ENCODE data around the gene MARCHF11.
A peak's percentile ranks its signal among the peaks of the same experiment; 100 is the strongest.

MARCHF11 gene, protein sequence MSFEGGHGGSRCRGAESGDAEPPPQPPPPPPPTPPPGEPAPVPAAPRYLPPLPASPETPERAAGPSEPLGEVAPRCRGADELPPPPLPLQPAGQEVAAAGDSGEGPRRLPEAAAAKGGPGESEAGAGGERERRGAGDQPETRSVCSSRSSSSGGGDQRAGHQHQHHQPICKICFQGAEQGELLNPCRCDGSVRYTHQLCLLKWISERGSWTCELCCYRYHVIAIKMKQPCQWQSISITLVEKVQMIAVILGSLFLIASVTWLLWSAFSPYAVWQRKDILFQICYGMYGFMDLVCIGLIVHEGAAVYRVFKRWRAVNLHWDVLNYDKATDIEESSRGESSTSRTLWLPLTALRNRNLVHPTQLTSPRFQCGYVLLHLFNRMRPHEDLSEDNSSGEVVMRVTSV

DNA sequence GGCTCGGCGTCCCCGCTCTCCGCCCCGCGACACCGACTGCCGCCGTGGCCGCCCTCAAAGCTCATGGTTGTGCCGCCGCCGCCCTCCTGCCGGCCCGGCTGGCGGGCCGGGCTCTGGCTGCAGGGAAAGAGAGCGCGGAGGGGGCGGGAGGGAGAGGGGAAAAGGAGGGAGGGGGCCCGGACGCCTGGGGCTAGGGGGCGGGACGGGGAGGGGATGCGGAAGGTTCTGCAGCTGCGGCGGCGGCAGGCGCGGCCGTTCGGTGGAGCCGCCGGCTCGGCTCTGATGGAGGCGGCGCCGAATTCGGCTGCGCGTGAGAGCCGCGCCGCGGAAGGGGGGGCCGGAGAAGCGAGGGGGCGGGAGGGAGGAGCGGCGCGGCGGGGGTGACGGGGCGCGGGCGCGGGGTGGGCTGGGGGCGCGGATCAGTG, at the start of gene MARCHF11:
MARCHF11 (minus strand) TSS at position 281 of the 425 bp plus-strand sequence; CDS start at position 65, 216 bp downstream.
- DNase-seq (ENCODE audit: insufficient read length, low spot score) (no peak), FAIRE-seq (no peak)

DNA sequence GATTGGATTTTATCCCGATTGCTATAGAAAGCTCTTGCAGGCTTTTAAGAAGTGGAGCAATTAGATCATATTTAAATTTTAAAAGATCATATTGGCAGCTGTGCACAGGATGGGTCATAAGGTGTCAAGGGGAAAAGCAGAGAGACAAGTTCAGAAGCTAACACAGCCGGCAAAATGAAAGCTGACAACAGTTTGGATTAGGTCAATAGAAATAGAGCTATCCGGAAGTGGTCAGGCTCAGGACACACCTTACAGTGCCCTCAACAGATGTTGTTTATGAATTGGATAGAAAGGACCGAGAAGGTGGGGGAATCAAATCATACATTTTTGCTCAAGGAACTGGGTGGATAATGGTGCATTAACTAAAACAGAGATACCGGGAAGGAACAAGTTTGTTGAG, 46.3 kb upstream of the MARCHF11 start:
- no peak for FAIRE-seq
- no peak for DNase-seq (ENCODE audit: insufficient read length, low spot score)

DNA sequence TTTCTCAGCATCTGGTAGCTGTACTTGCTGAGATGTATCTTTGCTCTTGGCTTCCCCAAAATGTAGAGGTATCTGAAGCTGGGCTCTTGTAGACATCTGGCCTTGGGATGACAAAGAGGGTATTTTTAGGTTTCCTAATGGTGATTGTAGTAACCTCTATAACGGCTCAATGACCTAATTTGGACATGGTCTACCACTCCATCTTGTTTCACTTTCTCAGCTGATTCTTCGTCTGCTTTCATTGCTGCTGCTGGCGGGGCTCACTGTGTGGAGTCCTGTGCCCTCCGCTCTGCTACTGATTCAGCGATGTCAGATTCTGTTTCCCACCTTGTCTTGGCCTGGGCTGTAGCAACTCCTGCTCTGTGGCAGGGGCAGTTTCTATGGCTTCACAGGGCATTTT, 12.7 kb upstream of the MARCHF11 start:
- FAIRE-seq (no peak), DNase-seq (ENCODE audit: insufficient read length, low spot score) (no peak)

DNA sequence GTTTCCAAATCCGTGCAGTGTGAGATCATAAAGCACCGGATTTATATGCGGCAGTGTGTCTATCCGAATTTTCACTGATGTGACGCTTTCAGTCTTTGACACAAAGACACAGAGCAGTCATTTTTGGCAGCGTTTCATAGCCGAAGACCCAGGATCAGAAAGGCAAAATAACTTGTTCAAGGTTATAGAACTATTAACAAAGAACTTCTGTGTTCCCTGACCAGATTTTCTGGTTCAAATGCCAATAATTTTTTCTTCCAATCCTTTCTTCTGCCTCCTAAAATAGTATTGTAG, 1.1 kb upstream of the MARCHF11 start:
- DNase-seq (ENCODE audit: insufficient read length, low spot score) (no peak), FAIRE-seq (no peak)

DNA sequence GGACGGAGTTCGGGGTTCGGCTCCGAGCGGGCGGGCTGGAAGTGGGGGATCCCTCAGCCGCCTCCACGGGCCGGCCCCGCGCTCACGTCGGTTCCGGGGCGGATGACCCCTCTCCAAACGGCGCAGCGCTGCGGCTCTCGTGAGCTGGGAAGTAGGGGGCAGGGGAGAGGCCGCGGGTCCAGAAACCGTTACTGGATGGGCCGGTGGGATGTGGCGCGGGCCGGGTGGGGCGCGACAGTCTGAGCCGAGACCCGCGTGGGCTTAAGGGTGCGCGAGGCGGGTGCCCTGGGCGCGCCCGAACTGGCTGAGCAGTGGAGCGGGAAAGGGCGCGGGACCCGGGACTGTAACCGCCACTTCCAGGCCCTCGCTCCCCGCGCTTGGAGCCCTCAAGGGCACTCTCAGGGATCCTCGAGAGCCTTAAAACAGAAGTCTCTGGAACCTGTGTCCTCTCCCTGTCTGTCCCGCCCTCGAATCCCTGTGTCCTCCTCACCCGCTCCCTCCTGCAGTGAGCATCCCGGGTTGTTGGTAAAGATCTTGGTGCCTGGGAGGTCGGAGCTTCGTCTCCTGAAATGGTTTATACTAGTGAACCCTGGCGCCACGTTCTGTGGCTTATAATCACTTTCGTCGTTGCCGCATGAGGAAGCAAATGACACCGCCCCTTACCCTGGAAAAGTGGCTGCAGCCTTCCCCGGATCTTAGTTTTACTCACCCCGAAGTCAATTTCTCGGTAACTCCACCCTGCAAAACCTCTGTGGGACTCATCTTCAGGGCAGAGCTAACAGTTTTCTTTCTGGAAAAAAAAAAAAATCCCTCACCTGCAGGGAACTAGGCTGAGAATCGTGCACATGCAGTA, 571 bp upstream of the MARCHF11 start:
- FAIRE-seq, result no peak
- no peak for DNase-seq (ENCODE audit: insufficient read length, low spot score)

DNA sequence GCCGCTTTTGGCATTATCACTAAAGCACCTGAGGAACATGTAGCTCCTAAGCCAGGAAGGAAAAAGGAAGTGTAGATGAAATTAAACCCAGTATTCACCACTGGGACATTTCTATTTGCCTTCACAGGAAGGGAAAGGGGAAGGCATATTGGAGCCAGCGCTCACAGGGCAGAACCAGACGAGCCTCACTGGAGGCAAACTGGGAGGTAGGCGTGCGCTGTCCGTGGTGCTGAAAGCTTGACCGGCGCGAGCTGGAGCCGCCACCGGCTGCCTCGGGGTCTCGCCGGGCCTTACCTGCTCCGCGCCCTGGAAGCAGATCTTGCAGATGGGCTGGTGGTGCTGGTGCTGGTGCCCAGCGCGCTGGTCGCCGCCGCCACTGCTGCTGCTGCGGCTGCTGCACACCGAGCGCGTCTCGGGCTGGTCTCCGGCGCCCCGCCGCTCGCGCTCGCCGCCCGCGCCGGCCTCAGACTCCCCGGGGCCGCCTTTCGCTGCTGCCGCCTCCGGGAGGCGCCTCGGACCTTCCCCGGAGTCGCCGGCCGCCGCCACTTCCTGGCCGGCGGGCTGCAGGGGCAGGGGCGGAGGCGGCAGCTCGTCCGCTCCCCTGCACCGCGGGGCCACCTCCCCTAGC, 732 bp downstream of the MARCHF11 start:
- peak; percentile 35 for DNase-seq (ENCODE audit: insufficient read length, low spot score)
- no peak for FAIRE-seq

DNA sequence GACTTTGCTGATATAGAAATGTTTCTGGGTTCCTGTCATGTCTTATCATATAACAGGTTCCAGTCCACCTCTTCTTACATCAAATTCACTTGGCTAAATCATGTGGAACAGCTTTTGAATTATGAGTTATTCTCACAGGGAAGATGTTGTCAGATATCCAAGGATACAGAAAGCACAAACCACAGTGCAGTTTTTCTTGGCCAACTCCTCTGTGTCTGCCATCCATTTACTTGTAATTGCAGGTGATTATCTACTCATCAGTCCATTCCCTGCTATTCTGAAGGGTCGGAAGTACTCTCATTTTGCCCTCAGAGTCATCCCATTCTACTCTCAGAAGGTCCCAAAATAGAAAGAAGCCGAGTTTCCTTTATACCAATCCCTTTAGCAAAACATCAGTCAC, 10.0 kb downstream of the MARCHF11 start:
- DNase-seq (ENCODE audit: insufficient read length, low spot score), result no peak

DNA sequence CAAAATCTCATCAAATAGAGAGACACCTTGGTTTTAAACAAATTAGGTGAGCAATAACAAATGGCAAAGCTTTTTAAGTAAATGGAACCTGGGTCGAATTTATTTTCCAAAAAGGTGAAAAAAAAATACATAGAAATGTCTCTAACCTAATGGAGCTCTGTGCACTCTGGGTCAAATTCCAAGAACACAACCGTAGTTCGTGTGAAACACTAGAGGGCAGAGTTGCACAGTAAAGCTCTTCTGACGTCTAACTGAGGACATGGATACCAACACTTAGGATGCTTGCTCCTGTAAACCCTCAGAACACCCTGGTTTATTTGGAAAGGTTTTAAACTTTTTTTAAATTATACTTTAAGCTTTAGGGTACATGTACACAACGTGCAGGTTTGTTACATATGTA, 18.9 kb downstream of the MARCHF11 start:
- no peak for DNase-seq (ENCODE audit: insufficient read length, low spot score)
- FAIRE-seq, result peak; percentile 85

More for the DNA sequence above, 10.0 kb downstream of the MARCHF11 start:
- no peak for FAIRE-seq

DNA sequence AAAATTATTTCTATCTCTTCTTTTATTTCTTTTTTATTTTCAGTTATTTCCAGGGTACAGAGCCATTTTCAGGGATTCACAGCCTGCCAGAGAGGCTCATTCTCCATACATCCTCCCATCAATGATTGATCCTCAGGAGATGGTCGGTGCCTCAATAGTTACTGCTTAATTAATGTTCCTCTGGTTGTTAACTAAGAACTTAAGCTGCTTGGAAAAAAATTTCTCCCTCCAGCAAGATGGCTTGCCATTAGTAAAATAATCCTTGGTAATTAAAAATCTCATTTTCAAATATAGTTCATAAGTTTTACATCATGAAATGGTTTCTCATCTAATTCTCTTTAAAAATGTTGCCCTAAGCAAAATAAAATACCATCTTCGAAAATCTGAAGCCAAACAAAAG, 20.0 kb downstream of the MARCHF11 start:
- FAIRE-seq (no peak), DNase-seq (ENCODE audit: insufficient read length, low spot score) (no peak)

DNA sequence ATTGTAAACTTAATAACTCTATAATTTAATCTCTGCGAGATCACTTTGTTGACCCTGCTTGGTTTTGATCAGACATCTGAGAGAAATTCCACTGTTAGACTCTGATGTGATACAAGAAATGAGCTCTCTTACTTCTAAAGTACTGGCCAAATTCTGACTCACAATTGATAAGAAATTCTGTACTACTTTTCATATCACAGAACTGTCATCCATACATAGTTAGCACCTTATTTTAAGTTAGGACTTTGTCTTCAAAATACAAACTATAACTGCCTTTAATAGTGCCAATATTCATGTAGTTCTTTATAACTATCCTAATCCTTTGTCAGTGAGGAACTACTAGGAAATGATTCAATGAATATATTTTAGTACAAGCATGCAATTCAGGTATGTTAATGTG, 23.4 kb downstream of the MARCHF11 start:
- FAIRE-seq (no peak), DNase-seq (ENCODE audit: insufficient read length, low spot score) (no peak)

DNA sequence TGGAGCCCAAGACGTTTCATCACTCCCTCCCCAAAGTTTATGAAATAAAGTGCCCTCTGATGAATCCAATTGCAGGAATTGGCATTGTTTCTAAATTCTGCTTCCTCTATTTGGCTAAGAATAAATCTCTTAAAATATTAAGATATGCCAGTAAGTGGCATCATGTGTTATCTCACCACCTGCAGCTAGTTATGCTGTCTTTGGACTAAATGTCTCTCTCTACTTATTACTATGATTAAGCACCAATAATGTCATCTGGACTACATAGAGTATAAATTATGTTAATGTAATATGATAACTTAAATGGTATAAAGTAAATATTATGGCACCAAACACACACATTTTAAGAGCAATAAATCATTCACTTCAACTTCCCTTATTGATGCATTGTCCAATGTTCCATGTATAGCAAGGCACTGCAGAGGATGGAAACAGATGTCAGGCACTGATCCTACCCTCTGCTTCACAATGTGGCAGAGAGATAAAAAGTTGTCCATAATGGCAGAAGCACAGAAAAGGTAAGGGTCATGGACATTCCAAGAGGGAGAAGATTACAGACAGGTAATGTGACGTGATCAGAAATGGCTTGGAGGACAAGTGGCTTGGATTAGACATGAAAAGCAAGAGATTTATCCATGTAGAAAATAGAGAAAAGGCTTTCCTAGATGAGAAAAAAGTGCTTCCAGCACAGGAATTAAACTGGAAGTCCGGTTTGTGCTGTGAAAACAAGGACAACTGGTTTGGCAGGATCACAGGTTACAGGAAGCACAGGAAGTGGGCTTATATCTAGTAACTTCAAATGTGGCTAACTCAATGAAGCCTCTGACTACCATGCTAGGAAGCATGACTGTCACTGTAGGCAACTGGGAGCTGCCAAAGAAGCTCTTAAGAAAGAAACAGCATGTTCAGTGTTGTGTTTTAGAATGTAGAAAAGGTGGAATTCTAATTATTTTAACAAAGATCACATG, 26.7 kb downstream of the MARCHF11 start:
- FAIRE-seq (no peak), DNase-seq (ENCODE audit: insufficient read length, low spot score) (no peak)

DNA sequence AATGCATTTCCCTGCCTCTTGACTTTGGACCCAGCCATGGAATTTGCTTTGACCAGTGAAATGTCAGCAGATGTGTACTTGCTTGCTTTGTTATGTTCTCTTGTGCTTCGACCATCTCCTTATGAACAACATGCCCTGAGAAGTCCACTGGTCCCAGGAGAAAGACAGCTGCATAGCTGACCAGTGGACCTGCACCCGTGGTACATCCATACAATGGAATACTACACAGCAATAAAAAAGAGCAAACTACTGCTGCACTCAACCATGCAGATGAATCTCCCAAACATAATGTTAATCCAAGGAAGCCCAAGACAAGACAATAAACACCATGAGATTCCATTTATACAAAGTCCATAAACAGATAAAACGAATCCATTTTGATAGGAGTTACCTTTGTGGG, 30.0 kb downstream of the MARCHF11 start:
- no peak for FAIRE-seq
- no peak for DNase-seq (ENCODE audit: insufficient read length, low spot score)

DNA sequence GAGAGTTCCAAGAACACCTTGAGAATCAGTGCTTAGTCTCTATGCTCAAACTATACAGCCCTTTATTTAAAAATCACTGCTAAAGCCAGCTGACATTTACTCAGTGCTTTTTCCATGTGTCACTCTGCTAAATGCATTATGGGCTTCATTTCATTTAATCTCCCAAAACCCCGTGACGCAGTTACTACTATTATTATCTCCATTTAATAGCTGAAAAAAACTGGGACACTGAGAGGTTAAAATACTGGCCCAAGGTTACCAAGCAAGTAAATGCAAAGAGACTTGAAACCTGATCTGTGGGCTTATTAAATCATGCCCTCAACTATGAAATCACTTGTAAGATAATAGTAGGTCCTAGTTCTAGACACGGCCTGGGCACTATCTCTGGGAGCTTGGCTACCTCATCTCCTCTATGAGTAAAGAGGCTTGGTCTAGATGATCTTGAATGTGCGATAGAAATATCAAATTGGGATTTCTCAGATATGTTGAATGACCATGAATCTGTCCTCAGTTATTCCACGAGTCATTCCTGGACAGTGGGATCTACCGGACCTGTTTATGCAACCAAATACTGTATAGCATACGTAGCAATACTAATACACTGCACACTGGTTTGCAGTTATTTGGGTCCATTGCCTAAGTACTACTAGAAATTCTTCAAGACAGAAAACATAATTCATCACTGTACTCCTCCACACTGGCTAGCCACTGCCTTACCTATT, 32.3 kb downstream of the MARCHF11 start:
- no peak for DNase-seq (ENCODE audit: insufficient read length, low spot score)
- FAIRE-seq, result no peak

DNA sequence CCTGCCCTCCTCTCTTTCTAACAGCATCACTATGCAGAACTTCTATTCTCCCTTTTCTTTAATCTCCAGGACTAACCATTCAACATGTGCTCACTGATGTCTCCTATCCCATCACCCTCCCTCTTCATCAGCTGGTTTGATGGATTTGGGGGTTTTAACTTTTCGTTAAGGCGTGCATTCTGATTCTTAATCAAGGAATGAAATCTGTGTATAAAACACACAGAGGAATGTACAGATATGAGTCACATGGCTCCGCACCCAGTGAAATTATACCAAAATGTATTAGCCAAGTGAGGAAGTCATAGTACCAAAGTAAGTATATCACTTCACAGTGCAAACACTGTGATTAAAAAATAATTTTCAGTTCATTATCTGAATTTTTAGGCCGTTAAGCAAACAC, 35.2 kb downstream of the MARCHF11 start:
- DNase-seq (ENCODE audit: insufficient read length, low spot score) (no peak), FAIRE-seq (no peak)

DNA sequence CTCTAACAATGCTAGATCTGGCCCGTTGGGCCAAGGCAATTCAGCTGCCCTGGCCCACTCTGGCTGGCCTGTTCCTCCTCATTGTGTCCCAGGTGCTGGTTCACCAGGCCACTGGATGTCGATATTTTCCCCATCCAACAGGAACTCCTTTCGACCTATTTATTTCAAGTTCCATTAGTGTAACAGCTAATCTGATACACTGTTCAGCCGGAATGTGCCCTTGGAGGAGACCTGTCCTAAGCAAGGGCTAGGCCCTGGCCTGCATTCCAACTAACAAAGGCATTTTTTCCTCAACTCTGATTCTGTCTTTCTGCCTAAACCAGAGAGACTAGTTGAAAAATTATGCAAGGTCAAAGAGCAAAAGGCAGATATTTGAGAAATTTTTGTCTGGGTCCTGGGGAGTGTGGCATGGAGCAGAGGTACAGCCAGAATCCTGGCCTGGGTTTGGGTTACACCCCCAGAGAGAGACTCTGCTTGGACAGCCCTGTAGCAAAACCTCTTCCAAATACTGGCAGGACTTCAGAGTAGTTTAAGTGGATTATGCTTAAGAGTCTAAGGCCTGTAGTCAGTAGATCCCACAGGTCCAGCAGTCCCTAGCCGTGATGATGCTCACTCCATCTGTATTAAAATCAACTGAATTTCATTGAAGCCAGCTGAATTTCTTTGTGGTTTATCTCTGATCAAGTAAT, 36.1 kb downstream of the MARCHF11 start:
- DNase-seq (ENCODE audit: insufficient read length, low spot score) (no peak), FAIRE-seq (no peak)

DNA sequence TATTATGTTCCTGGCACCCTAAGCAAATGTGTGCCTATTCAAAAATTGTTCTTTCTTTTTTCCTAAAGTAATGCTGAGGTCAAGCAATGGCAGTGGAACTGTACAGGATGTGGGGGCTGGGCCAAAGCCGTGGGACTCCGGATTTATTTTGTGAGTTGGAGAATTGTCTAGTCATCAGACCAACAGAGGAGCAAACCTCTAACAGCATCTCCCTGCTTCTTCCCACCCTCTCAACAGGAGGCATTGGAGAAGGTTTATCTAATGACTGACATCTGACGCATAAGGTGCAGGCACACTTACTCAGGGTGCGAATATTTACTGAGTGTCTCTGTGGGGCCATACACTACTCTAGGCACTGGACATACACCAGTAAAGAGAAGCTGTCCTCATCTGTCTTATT, 38.6 kb downstream of the MARCHF11 start:
- no peak for DNase-seq (ENCODE audit: insufficient read length, low spot score)
- FAIRE-seq, result no peak

DNA sequence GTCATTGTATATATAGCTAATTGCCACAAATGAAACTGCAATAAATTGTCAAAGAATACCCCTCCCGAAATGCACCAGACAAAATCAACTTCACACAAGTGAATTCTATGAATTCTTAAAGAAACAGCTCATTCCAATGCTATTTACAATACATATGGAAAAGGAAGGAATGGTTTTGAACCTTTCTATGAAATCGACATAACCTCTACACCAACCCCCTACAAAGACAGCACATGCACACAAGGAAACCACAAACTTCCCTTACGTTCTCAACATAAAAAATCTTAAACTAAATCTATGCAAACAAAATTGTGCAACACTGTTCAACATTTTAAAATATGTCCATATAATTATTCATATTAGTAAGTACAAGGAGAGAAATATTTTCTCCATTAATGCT, 39.2 kb downstream of the MARCHF11 start:
- DNase-seq (ENCODE audit: insufficient read length, low spot score), result no peak
- no peak for FAIRE-seq

DNA sequence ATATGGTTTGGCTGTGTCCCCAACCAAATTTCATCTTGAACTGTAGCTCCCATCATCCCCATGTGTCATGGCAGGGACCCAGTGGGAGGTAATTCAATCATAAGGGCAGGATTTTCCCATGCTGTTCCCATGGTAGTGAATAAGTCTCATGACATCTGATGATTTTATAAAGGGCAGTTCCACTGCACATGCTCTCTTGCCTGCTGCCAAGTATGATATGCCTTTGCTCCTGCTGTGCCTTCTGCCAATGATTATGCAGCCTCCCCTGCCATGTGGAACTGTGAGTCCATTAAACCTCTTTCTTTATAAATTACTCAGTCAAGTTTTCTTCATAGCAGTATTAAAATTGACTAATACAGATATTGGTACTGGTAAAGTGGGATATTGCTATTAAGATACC, 42.4 kb downstream of the MARCHF11 start:
- FAIRE-seq (no peak), DNase-seq (ENCODE audit: insufficient read length, low spot score) (no peak)

DNA sequence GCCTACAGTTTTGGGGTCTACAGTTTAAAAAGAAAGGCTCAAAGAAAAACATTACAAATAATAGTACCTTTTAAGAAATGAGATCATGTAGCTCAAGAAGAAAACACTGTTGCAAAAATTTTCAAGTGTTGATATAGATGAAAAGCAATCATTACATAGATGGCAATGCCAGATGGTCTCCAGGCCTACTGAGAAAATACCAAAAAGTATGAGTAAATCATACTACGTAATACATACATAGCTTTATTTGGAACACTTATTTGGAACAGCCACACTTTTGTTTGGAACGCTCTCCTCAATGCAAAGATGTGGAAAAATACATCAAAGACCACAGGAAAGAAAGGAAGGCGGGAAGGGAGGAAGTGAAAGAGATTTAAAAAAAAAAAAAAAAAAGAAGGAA, 44.1 kb downstream of the MARCHF11 start:
- FAIRE-seq, result no peak
- no peak for DNase-seq (ENCODE audit: insufficient read length, low spot score)
